ENCODE data around the gene FRA10AC1.
"Not testable (repeated sequence)": the region's sequence is repeated elsewhere in the genome, so short reads cannot be mapped to it uniquely, and the experiment has no call there.

Gene FRA10AC1

DNA sequence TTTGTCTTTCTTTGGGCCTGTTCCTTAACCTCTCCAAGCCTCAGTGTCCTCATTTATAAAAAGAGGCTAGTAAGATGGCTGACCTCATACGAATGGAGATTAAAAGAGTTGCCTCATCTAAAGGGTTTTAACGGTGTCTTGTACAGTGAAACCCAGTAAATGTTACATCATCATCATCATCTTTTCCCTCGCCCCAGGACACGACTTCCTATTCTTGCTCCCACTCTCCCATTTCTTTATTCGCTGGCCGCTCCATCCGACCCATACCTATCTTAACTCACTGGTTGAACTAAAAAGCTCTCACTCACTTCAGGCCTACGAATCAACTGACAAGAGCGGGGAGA lies 554 bp downstream of the FRA10AC1 start:
- FAIRE-seq = no peak

DNA sequence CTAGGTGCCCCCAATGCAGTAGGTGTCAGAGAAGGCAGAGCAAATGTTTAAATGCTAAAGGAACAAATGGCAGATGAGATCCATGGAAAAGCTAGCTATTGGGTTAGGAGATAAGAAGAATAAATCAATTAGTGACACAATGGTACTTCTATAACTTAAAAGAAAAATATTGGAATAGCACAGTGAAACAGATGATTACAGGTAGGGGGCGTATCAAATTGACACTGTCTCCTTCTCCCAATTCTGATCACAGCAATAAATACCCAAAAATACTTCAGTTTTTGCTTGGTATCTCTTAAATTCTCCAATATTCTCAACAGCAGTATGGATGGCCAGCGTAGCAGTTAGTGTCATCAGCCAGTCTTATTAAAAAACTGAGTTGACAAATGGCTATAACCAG lies 5.2 kb downstream of the FRA10AC1 start:
- no peak for FAIRE-seq

DNA sequence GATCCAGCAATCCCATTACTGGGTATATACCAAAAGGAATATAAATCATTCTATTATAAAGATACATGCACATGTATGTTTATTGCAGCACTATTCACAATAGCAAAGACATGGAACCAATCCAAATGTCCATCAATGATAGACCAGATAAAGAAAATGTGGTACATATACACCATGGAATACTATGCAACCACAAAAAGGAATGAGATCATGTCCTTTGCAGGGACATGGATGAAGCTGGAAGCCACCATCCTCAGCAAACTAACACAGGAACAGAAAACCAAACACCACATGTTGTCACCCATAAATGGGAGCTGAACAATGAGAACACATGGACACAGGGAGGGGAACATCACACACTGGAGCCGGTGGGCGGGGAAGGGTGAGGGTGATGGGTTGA lies 5.8 kb downstream of the FRA10AC1 start:
- FAIRE-seq = not testable (repeated sequence)

DNA sequence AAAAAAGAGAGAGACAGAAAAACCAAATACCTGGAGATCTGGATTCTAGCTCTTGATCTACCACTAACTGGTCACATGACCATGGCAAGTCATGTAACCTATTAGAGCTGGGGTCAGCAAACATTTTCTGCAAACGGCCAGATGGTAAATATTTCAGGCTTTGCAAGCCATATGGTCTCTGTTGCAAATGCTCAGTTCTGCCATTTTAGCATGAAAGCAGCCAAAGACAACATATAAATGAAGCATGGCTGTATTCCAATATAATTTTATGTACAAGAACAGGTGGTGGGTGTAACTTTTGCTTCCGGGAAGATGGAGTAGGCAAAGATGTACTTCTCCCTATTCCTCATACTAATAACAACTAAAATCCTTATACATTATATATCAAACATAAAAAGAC lies 6.7 kb downstream of the FRA10AC1 start:
- FAIRE-seq = no peak

DNA sequence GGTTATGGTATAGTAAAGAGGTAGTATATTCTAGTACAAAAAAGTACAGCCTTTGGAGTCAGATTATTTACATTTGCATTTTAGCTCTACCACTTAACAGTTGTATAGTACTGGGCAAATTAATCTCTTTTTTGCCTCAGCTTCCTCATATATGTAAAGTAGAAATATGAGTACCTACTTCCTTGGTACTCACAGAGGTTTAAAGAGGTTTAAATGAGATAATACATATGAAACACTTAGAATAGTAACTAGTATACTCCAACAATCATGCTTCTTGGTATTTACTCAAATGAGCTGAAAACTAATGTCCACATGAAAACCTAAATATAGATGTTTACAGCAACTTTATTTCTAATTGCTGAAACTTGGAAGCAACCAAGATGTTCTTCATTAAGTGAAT lies 14.7 kb downstream of the FRA10AC1 start:
- FAIRE-seq = no peak

DNA sequence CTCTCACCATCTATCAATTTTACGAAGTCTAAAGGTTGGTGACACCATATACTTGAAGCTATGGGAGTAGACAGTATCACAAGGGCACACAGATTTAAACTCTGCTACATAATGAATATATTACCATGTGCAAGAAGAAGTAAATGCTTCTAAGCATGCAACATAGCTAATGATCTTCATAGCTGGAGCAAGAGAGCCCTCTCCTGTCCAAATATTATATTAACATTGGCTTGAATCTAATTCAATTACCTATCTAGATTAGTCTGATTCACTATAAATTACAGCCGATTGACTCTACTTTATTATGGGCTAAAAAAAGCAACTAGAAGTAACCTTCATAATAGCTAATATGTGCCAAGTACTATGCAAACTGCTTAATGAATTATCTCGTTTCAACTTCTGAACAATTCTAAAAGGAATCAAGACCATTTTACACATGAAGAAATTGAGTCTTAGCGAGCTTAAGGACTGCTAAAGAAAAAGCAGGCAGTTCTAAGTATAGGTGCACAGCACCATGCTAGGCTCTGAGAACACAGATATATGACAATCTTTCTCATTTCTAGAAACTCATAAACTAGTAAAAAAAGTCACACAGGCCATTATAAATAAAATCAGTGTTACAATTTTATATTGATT lies 21.9 kb downstream of the FRA10AC1 start:
- FAIRE-seq = no peak

DNA sequence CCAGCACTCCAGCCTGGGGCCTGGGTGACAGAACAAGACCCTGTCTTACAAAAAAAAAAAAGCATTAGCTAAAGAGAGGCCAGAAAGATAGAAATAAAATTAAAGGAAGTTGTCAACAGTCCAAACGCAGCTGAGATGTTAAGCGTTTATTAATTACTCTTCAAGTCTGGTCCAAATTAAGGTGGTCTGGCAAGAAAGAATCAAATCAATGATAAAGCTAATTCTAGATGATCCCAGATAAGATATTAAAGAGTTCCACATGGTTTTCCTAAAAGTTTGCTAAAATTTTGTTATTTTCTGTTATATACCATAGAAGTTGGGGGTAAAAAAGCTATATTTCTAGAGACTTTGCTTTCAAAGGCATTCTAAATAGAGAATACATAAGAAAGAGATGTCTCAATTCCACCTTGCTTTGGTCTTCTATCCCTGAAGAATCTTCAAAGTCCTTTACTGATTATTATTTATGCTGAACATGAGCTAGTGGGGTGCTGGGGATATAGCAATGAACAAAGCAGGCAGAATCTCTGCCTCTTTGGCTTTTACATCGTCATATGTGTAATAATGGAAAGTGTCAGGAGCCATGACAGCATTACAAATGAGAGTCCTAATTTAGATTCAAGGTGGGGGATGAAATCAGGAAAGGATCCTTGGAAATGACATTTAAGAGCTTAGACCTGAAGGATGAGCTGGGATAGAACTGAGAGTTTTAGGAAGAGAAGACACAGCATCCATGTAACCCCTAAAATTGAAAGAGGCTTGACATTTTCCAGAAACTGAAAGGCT lies 23.4 kb downstream of the FRA10AC1 start:
- FAIRE-seq = no peak

DNA sequence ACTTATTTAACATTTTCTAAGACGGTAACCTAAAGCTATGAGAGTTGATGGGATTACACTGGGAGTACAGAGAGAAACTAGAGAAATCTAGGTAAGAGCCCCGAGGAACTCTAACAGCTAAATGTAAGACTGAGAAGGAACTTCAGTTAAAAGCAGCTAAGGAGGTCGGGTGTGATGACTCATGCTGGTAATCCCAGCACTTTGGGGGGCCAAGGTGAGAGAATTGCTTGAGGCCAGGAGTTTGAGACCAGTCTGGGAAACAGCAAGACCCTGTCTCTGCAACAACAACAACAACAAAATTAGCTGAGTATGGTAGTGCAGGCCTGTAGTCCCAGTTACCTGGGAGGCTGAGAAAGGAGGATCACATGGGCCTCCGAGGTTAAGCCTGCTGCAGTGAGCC lies 24.0 kb downstream of the FRA10AC1 start:
- no peak for FAIRE-seq

DNA sequence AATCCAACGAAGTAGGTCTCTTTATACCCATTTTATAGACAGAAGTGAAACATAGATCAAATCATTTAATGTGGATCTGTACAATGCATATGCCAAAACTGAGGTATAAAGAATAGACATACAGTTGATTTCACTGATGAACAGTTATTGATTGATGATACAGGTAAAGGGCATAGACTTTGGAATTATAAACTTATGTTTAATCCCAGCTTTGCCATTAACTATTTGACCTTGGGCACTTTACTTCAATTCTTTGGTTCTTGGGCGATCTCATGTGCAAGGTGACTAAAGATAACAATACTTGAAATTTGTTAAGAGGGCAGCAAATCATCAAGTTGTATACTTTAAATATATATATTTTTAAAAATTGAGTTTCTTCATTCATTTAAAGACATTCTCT lies 28.6 kb downstream of the FRA10AC1 start:
- no peak for FAIRE-seq

DNA sequence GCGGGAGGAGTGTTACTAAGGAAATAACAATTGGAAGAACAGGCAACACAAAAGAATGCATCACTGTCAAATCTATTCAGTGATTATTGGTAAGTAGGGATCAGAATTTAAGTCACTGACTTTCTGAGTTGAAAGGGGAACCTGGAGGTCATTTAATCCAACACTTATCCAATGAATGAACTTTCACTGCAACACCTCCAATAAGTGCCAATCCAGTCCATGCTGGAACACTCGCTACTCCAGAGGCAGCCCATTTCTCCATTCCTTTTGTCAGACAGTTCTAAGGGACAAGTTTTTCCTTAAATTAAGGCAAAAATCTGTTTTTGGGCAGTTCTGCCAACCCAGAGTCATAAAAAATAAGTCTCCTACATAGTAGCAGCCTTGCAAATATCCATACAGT lies 29.5 kb downstream of the FRA10AC1 start:
- no peak for FAIRE-seq

DNA sequence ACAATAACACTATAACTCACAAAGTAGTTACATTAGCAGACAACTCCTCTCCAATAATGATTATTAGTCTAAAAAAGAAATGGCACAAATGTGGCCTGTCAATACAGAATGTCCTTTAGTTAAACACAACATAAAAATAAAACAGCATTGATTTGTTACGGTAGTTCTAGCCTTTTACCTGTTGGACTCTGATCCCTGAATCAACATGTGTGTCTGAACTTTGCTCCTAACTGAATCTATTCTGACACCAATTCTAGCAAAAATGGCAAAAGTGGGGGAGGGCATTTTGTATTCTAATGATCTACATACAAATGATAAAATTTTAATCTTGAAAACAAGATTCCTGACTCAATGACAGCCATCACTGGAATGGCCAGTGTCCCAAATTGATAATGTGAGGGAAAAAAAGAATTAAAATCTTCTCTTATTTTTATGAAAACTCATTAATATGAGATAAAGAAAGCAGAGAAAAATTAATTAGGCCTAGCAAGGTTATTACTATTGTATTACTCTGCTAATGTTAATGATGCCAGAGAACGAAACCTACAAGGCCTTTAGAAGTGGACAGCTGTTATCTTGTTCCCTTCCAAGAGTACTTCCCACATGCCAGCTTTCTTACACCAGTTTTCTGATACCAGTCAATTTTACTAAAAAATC lies 30.2 kb downstream of the FRA10AC1 start:
- FAIRE-seq = no peak

DNA sequence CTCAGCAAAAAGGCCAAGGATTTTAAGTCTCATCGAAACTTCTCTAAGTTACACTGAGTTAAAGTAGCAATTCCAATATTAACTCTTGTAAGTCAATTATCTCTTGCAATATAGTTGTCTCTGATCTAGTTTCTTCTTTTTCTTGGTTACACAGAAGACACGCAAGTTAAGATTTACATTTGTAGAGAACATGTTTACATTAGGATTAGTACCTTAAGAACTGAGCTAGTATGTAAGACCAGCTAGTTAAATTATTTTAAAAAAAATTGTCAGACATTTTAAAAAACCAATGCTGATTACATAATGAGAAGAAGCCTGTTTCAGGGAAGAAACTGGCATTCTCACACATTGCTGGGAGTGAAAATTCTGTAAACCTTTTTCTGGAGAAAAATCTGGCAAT lies 31.4 kb downstream of the FRA10AC1 start:
- FAIRE-seq = peak; percentile 21

DNA sequence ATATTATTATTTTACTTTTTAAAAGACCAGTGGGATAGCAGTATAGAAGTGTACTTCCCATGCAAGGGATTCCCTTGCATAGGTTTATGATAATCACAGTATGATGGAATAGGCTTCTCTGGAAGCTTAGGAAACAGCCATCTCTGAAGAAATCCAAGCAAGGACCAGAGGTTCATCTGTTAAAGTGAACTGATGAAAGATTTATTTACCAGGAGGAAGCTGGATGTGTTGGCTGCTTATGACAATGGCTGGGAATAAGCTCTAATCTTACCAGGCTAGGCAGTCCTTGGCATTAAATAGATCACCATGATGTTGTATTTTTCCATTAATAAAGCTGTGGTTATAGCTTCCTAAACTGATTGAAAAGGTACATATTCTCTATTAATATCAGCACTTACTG lies 32.0 kb downstream of the FRA10AC1 start:
- FAIRE-seq = no peak

DNA sequence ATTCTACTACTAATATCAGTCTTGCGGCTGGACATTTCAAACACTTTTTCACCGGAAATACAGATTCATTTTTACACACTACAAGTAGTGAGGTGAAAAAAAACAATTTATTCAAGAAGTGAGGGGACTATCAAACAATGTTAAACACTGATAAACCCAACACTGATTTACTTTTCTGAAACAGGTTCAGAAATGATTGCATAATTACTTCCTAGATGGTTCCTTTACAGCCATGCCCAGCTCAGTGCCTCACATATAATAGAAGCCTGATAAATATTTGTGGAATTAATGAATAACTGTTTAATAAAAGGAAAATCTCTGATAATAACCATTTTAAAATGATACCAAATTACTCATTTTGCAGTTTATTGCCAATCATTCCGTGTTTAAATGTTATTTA lies 34.6 kb downstream of the FRA10AC1 start:
- FAIRE-seq = no peak

DNA sequence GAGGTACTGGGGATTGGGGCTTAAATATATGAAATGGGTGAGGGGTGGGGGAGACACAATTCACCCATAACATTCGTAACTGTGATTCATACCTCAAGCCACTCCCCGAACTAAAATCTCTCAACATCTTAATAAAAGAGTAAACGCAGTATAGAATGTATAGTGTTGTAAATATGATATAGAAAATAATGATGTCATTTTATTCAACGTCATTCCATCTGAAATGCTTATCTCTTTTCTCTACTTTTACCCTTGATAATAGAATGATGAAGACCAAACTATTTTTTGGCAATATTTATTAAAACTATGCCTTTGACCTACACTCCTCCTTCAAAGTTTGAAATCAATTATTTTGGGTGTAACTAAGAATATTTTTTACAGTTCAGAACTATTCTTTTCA lies 36.4 kb downstream of the FRA10AC1 start:
- FAIRE-seq = no peak

DNA sequence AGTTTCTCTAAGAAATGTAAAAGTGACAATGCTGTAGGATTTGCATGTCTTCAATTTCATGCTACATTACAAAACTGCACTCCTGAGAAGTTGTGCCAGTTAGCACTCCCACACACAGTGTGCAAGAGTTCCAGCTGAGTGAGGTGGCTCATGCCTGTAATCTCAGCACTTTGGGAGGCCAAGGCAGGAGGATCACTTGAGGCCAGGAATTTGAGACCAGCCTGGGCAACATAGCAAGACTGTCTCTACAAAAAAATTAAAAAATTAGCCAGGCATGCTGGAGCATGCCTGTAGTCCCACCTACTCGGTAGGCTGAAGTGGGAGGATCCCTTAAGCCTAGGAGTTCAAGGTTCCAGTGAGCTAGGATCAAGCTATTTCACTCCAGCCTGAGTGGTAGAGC lies 44.6 kb downstream of the FRA10AC1 start:
- FAIRE-seq = no peak

DNA sequence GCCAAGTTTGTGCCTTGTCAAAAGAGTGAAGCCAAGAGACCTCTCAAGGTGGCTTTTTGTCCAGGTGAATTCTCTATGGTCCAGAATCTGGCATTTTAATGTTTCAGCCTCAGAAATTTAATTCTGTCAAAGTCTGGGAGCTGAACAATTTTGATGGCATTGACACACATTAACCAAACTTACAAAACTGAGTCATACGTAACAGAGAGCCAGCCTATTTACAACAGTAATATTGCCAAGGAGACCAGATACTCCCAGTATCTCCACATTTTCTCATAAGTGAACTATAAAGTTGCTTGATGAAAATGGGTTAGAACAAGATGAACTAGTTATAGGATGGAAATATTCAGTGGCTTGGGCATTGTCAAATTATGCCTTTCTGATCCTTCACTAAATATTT lies 46.2 kb downstream of the FRA10AC1 start:
- FAIRE-seq = no peak

DNA sequence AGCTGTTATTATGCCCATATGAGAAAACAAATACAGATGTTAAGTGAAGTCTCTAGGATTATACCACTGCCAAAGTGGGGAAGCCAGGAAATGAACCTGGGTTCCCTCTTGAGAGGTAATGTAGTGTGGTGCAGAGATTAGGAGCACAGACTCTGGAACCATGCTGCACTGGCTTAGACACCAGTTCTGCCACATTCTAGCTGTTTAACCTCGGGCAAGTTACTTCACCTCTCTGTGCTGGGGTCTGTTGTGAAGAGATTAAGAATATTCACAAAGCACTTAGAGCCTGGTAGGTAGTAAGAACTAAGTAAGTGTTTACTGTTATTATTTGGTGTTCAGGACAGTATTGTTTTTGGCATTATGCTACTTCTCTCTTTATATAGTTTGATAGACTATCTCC lies 48.2 kb downstream of the FRA10AC1 start:
- no peak for FAIRE-seq

DNA sequence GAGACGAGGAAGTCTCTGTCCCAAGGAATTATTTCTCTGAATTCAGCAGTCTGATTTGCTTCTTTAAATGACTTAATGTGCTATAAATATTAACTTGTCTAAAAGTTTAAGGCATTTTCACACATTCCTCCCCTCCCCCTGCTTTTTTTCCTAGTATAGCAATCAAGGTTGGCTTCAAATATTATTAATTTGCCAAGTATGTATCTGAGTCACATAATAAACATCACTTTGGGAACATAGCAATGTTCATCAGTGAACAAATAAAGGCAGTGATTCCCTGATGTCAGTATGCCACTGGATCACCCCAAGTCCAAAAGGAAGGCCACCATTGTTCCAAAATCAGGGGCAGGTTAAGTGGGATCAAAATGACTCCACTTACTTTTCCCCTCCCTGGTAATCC lies 49.5 kb downstream of the FRA10AC1 start:
- no peak for FAIRE-seq

DNA sequence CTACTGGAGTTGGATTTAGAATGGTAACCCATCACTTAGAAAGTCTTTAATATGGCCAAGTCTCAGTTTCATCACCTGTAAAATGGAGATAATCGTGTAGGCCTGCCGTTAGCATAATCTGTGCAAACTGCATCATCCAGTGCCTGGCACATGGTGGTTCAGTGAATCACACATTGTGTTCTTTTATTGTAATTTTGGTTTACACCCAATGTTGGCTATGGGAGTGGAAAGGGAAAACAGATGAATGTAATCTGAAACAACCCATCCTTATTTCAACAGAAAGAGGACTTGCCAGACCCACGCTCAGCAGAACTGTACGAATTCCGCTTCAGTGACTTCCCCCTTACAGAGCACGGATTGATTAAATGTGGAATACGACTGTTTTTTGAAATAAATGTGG lies 62.6 kb downstream of the FRA10AC1 start:
- no peak for FAIRE-seq

DNA sequence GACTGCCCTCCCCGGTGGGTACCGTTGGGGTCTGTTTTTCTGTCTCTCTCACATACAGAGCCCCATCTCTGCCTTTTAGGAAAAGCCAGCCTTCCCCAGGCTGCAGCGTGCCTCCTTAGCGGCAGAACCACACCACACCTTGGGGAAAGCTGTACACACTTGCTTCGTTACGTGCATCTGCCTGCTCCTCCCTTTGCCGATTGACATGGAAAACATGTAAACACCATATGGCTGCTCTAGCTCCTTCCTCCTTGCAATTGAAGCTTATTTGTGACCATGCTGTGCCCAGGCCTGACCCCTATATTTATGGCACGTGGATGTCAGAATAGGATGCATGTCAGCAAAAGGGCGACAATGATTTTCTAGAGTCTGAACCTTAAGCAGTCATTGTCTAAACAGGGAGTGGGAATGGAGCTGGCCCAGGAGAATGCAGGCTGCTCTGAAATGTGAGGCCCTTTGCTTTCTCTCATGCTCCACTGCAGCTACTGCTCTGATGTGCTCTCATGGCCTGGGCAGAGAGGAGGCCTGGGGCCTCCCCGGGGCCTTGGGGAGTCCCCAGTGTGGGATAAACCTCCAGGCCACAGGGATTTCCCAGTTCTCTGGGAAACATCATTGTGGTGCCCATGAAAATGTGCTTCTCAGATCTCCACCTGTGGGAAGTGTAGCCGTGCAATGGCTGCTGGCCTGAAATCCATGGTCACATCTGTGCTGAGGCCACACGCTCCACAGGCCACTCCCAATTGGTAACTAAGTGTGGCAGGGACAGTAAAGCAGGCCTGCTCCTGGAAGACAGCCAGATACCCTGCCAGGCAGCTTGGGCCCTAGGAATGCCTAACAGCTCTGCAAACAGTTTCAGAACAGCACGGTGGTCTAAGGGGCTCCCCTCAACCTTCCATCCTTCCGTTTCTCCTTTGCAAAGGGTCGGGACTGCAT lies 71.5 kb downstream of the FRA10AC1 start:
- no peak for FAIRE-seq

DNA sequence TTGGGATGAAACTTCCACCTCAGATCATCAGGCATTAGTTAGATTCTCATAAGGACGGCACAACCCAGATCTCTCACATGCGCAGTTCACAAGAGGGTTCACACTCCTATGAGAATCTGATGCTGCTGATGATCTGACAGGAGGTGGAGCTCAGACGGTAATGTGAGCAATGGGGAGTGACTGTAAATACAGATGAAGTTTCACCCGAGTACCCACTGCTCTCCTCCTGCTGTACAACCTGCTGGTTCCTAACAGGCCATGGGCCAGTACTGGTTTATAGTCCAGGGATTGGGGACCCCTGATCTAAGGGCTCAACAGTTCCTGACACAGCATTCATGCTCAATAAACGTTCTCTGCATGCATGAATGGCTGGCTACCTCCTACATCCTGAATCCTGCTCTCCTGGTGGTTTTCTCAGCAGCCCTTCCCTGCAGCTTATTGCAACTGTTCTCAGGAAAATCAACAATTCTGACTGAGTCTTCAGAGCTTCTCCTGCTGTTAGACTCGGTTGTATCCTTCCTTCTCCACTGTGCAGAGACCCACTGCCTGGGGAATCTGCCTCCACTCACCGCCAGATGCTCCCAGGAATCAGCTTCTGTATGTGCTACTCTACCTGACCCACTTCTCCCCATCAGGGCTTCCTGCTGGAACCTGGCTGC lies 72.6 kb downstream of the FRA10AC1 start:
- no peak for FAIRE-seq

DNA sequence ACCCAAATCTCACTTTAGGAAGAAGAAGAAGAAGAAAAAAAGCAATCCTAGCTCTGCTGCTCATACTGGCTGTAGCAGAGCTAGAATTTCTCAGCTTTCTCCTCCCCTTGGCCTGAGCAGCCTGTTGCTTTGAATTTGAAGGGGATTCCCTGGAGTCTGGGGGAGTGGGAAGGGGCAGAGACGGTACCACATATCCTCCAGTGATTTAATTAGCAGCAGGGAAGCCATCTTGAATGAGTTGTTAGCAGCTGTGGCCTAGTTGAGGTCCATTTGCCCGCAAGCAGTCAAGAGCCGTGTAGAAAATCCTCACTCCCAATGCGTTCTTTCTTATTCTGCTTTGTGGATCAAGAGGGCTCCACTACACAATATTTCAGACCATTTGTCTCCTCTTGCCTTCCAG lies 73.5 kb downstream of the FRA10AC1 start:
- no peak for FAIRE-seq

Data from colon (tissue), 2 donors.